ENCODE measurements around the gene STEAP4. TPM values are rescaled to one million over a fixed set of nuclear protein-coding genes. Genes with fewer than 3 reads are reported as not detected.

The STEAP4 gene
- 3.5 TPM for polyA plus RNA-seq (ENCODE audit: insufficient read length)

DNA sequence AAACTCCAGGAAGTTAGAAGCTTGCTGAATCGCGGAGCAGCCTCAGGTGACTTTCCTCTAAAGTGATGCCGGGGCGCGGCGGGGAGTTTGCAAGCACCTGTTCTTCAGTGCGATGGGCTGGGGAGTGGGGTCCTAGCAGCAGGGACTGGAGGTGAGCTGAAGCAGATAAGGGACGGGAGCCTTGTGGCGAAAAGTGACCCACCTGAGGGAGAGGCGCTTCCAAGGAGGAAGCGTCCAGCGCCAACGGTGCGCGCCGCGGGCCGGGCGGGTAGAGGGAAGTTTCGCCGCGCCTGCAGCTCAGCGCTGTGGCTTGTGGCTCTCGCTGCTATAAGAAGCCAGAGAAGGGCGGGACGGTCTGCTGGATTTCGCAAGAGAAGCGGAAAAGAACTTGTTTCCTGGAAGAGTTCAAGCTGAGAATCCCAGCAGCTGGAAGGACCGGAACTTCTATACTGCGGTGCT, at the start of gene STEAP4:
TSS of gene STEAP4 (minus strand) at position 305 of the 459 bp plus-strand sequence. CDS start 22,625 bp downstream, outside the sequence.
- peak; percentile 62 for DNase-seq (ENCODE audit: low read depth)

GRCh38 chr7:88355011-88355410, 48.3 kb upstream of the STEAP4 start:
- no peak for DNase-seq (ENCODE audit: low read depth)

DNA sequence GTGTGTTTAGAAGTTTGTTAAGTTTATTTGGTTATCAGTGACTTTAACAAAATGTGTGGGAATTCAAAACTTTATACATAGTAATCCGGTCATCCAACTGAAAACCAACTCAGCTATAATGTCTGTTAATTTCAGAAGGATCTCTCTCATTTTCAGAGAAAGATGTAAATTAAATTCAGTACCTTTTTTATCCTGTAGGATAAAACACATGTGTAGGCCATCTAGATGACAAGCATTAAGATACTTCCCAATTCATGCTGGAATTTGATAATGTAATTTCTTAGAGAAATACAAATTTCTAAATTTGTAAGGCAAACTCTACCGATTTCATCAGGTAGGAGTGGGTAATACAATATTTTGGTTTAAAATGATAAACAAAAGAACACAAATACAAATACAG, 43.4 kb upstream of the STEAP4 start:
- no peak for DNase-seq (ENCODE audit: low read depth)

DNA sequence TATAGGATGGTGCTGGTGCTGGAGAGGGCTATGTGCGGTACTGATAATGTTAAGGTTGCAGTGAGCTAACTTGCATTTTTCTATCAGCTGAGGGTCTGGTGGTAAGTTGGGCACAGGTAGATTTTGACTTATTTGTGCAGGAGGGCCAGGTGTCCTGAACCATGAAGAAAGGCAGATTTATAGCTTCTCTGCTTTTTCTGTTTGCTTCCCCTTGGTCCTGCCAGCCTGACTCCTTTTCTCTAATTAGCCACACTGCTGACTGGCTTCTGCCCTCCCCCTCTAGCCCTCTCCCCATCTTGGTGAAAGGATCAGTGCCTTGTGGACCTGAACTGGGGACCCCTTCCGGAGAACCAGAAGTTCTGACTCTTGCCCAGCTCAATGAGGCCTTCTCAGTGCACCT, 40.8 kb upstream of the STEAP4 start:
- DNase-seq (ENCODE audit: low read depth) = no peak

DNA sequence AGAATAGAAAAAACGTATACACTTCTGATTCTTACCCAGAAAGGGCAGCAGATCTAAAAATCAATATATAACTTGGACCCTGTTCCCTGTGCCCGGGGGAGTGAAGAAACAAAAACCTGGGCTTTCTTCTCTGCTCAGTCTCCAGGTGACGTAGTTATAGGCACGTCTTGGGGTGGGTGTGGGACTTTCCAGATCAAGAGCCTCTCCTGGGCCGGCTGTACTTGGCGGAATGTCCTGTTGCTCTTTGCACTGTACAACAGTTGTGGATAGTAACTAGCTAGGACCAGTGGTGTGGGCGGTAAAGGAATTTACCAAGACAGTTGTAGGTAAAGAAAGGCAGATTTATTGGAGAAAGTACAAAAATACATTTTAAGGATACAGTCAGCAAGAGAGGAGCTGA, 40.4 kb upstream of the STEAP4 start:
- DNase-seq (ENCODE audit: low read depth) = no peak

GRCh38 chr7:88346357-88346756, 39.7 kb upstream of the STEAP4 start:
- no peak for DNase-seq (ENCODE audit: low read depth)

DNA sequence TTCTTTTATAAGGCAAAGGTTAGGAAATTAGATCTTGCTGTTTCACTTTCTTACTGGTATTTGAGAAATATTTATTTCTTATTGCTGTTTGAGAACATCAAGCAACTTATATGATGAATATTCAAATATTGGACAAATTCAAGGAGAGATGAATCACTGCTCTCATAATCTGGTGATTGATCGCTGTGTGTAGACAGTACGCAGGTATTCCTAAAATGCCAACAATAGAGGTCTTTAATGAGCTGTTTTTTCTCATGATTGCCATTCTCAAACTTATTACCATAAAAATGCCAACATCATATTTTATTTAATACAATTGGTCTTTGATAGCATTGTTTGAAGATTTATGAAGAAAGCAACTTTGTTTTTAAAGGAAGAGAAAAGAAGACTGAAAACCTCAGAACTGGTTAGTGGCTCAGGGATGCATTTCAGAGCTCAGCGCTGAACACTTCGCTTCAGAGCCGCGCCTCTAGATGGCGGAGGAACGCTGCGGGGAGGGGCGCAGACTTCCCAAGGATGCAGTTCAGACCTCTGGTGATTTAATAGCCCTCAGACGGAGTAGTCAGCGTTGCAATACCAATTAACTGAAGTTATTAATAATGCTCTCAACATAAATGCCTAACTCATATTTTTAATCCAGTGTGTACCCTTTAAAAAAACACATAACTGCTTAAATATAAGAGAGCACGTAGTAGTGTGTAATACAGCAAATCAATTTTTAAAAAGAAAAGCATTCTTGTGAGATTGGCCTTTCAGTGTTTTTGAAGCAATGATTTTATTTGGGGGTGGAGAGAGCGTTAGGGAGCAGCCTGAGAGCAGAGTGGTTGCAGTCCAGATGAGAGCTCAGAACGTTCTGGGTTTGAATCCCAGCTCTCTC, 38.5 kb upstream of the STEAP4 start:
- DNase-seq (ENCODE audit: low read depth) = no peak

- no peak for DNase-seq (ENCODE audit: low read depth)
Observed at GRCh38 chr7:88344271-88344670, 37.6 kb upstream of the STEAP4 start.

- DNase-seq (ENCODE audit: low read depth) = no peak
Observed at GRCh38 chr7:88339195-88339922, 32.7 kb upstream of the STEAP4 start.

- no peak for DNase-seq (ENCODE audit: low read depth)
Observed at GRCh38 chr7:88338503-88338902, 31.8 kb upstream of the STEAP4 start.

DNA sequence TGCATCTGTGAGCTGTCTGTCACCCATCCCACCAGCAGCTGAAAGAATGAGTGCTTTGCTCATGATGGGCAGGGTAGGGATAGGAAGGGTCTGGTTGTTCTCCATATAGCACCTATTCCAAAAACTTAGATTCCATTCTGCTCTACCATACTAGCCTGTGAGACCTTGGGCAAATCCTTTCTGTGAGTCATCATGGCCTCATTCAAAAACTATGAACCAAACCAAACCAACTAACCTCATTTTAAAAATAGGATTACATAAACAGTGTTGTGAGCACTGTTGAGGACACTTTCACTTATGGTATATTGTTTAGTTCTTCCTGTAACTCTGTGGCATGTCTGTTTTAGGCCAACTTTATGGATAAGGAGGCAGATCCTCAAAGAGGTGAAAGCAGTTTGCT, 30.9 kb upstream of the STEAP4 start:
- DNase-seq (ENCODE audit: low read depth) = no peak

- DNase-seq (ENCODE audit: low read depth) = no peak
Observed at GRCh38 chr7:88331322-88331721, 24.6 kb upstream of the STEAP4 start.

DNA sequence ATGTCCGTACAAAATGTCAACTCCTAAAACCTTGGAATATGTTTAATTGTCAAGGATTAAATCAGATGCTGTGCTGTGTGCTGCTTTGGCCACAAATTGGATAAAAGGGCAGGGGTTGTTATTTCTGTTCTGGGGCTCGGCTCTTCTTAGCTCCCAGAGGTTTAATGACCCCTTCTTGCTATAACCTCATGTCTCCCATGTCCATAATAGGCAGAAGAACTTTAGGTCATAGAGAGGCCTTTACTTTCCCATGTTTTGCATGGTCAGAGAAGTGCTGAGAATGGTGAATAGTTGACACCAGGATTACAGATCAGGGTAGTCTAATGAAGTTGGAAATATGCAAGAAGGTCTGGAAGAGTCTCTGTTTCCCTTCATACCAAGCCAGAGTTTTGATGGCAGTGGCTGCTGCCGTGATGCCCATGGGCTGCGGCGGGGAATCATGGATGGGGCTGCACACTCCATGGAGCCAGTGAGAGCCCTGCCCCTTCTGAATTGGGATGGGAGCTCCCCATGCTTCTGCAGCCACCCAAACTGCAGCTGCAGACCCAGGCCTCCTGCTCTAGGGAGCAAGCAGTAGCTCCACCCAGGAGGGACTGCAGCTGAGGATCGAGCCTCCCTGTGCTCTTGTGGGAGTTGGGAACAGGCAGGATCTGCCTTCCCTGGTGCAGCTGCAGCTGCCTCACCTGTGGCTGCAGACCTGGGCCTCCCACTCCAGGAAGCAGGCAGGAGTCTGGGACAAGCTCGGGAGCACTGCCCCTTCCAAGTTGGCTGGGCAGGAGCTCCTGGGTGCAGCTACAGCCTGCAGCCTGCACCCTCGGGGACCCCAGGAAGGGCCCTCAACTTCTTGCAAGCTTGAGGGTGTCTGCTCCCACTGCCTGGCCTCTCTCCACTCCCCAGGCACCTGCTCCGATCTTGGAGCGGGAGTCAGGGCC, 23.1 kb upstream of the STEAP4 start:
- no peak for DNase-seq (ENCODE audit: low read depth)

- DNase-seq (ENCODE audit: low read depth) = no peak
Observed at GRCh38 chr7:88328787-88329186, 22.1 kb upstream of the STEAP4 start.

GRCh38 chr7:88324699-88325098, 18.0 kb upstream of the STEAP4 start:
- no peak for DNase-seq (ENCODE audit: low read depth)

GRCh38 chr7:88322151-88322550, 15.5 kb upstream of the STEAP4 start:
- no peak for DNase-seq (ENCODE audit: low read depth)

- no peak for DNase-seq (ENCODE audit: low read depth)
Observed at GRCh38 chr7:88321694-88322093, 15.0 kb upstream of the STEAP4 start.

DNA sequence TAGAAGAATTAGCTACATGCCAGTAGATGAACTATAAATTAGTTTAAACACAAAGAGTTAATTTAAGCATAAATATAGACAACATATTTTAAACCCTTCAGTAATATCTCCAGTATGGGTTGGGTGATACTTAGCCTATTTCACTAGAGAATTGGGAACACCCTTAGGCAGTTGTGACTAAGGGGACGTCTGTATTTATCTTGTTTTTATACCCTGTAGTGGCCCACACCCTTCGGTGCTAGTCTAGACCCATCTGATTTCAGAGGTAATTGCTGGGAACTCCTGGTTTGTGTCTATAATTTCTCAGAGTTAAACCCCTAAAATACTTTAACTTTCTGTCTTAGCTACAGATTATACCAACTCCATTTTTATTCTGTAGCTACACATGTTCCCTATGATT, 11.5 kb upstream of the STEAP4 start:
- no peak for DNase-seq (ENCODE audit: low read depth)

GRCh38 chr7:88317422-88317821, 10.7 kb upstream of the STEAP4 start:
- DNase-seq (ENCODE audit: low read depth) = no peak

- no peak for DNase-seq (ENCODE audit: low read depth)
Observed at GRCh38 chr7:88316456-88316855, 9.8 kb upstream of the STEAP4 start.

GRCh38 chr7:88315522-88315921, 8.8 kb upstream of the STEAP4 start:
- no peak for DNase-seq (ENCODE audit: low read depth)

- DNase-seq (ENCODE audit: low read depth) = no peak
Observed at GRCh38 chr7:88314061-88314491, 7.4 kb upstream of the STEAP4 start.
